Thyroid gland (tissue), 4 donors: ENCODE measurements around the gene BNIP5. TPM values are rescaled to one million over a fixed set of nuclear protein-coding genes. Genes with fewer than 3 reads are reported as not detected.

Source experiments
- DNase-seq, 2 donors: peaks; one replicate each; pipeline ENCODE4 v3.0.0-alpha.2; 2019
- H3K27ac ChIP-seq, 3 donors: fragments of 200-600 bp; sonication (generic); 1 replicate in 2 of 3; 2 replicates in 1 of 3; pipeline ENCODE4 v1.5.1; 2016 to 2019; ENCODE audit warnings: mild to moderate bottlenecking in 1 of 3, moderate library complexity in 1 of 3
- H3K27me3 ChIP-seq: fragments of 200-600 bp; sonication (generic); one replicate; pipeline ENCODE4 v1.5.1; 2019
- H3K36me3 ChIP-seq, 2 donors: fragments of 200-600 bp; sonication (generic); one replicate each; pipeline ENCODE4 v1.5.1; 2016 to 2019
- H3K4me1 ChIP-seq, 2 donors: fragments of 200-600 bp; sonication (generic); one replicate each; pipeline ENCODE4 v1.5.1; 2017 to 2019
- H3K4me3 ChIP-seq, 3 donors: fragments of 200-600 bp; sonication (generic); replicated peaks in 1 of 3; 1 replicate in 2 of 3; 2 replicates in 1 of 3; pipeline ENCODE4 v1.5.1; 2016; ENCODE audit warnings: mild to moderate bottlenecking in 1 of 3
- H3K9me3 ChIP-seq: fragments of 200-600 bp; sonication (generic); one replicate; pipeline ENCODE4 v1.5.1; 2017
- POLR2A ChIP-seq, 2 donors: fragments of 450-650 bp; IDR thresholded peaks; one replicate each; pipeline ENCODE4 v1.6.1; 2017; ENCODE audit warnings: antibody characterized with exemption in 2 of 2, mild to moderate bottlenecking in 2 of 2, moderate library complexity in 1 of 2
- WGBS, 2 donors: methylation state at CpG; one replicate each; pipeline ENCODE4 v1.1.5; 2017; 5-methylcytosine and 5-hydroxymethylcytosine counted together
- intact Hi-C: fragments of 100-400 bp; cut with DNase I; formaldehyde crosslinking; loops from one replicate; pipeline ENCODE4 v1.15.1; 2023
- total RNA-seq, 4 donors: library from RNA; depleted of rRNA; stranded (reverse); fragments of >200 nt; gene quantifications; one replicate each; pipeline ENCODE4 v1.2.3, GENCODE V29; 2016
- TF ChIP-seq, protein P1 (sequence below), 6 experiments: fragments of 200-600 bp in 3 of 6; fragments of 450-650 bp in 3 of 6; sonication (generic) in 3 of 6; IDR thresholded peaks; one replicate each; pipeline ENCODE4 v1.5.1; 2016 to 2019; ENCODE audit warnings: antibody characterized with exemption in 6 of 6, mild to moderate bottlenecking in 2 of 6, inconsistent platforms in 1 of 6, moderate library complexity in 1 of 6

Gene BNIP5
- total RNA-seq, 4 donors from 2014 or later, result not detected

DNA sequence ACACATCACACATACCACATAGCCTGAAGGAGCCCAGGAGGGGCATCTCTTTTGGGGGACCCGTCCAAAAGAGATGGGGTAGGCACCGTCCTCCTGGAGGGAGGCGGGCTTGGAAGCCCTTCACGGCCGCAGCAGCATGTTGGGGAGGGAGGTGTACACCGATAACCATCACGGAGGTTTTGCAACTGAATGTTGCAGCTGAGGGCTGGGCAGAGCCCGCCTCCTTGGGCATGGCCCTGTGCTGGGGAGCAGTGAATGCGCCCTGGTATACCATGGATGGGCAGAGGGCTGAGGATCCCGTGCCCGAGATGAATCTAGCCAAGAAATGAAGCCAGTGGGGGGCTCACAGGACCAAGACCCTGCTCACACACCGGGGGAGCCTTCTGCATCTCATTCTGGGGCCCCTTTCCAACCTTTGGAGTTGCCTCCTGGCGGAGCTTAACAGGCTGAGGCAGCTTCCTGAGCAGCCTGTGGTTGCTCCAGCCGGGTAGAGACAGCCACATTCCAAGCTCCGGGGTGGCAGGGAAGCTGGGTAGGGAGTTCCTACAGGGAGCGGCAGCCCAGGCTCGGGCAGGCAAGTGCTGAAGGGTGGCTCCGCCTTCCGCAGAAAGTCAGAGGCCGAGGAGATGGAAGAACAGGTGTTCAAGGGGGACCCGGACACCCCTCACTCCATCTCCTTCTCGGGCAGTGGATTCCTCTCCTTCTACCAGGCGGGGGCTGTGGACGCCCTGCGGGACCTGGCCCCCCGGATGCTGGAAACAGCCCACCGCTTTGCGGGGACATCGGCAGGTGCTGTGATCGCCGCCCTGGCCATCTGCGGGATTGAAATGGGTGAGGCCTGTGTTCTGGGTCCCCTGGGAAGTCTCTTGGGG, 66.6 kb downstream of the BNIP5 start, which contains the start of gene PNPLA1:
PNPLA1 (plus strand) TSS at position 227 of the 872 bp plus-strand sequence; CDS start at position 627, 400 bp downstream.
- H3K27me3 ChIP-seq, result no peaks in the 10 kb centered on the region
- H3K4me3 ChIP-seq, result no peak within 1 kb of the TSS
- H3K9me3 ChIP-seq, result no peaks in the 10 kb centered on the region
- DNase-seq, result no peak
- TF ChIP-seq, protein P1, sequence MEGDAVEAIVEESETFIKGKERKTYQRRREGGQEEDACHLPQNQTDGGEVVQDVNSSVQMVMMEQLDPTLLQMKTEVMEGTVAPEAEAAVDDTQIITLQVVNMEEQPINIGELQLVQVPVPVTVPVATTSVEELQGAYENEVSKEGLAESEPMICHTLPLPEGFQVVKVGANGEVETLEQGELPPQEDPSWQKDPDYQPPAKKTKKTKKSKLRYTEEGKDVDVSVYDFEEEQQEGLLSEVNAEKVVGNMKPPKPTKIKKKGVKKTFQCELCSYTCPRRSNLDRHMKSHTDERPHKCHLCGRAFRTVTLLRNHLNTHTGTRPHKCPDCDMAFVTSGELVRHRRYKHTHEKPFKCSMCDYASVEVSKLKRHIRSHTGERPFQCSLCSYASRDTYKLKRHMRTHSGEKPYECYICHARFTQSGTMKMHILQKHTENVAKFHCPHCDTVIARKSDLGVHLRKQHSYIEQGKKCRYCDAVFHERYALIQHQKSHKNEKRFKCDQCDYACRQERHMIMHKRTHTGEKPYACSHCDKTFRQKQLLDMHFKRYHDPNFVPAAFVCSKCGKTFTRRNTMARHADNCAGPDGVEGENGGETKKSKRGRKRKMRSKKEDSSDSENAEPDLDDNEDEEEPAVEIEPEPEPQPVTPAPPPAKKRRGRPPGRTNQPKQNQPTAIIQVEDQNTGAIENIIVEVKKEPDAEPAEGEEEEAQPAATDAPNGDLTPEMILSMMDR (IDR thresholded peaks at IDR 0.05), result no peak
- no peak for TF ChIP-seq POLR2A (IDR thresholded peaks at IDR 0.05)
- H3K27ac ChIP-seq, result no peak within 1 kb of the TSS
- WGBS, 2 donors, result 74 to 78% methylated on average over 26 to 31 of the region's 32 CpGs
- no peaks in the 10 kb centered on the region for H3K4me1 ChIP-seq
- H3K36me3 ChIP-seq, result no peaks in the 10 kb centered on the region
- intact Hi-C loops, result no loop called here

DNA sequence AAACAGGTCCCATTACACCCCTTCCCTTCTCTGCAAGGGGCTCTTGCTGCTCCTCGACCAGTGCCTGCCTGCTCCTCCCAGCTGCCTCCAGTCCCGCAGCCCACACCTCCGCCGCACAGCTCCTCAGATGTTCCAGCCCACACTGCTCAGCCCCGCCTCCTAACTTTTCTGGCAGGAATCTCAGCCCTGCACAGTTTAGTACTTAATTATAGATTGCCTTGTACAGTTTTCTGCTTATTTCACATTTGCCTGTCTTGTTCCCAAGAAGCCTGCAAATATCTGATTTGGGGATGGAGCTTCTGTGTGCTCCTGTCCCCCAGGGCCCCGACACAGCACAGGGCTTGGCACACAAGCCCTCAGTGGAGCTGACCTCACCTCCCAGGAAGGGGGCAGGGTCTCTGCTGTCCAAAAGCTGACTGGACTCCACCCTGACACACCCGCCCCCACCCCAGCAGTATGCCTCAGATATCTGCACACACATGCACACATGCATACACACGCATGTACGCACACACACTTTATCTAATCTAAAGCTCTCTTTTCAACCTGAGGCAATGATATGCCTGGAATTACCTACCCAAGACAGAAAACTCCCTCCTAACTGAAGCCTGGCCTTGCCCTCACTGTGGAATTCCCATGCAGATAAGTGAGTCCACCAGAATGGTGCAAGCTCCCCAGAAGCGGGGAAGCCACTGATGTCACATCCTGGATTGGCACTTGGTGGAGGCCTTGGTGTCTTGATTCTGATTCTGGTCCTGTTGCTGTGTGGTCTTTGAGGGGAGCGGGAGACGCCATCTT, 68.0 kb downstream of the BNIP5 start:
- intact Hi-C loops, result no loop called here
- WGBS, 2 donors, result 67 to 70% methylated on average over 12 of the region's 12 CpGs
- peak; percentile 8 to 23 for DNase-seq
- Histone ChIP-seq H3K36me3 (no peaks in the 10 kb centered on the region), H3K9me3 (no peaks in the 10 kb centered on the region), H3K27ac (no peak overlapping the region), H3K4me1 (peaks cover 0 to 3% of the 10 kb centered on the region in 2 donors), H3K4me3 (no peak overlapping the region), H3K27me3 (no peaks in the 10 kb centered on the region)
- TF ChIP-seq, protein P1 (IDR thresholded peaks at IDR 0.05), result no peak
- no peak for TF ChIP-seq POLR2A (IDR thresholded peaks at IDR 0.05)

DNA sequence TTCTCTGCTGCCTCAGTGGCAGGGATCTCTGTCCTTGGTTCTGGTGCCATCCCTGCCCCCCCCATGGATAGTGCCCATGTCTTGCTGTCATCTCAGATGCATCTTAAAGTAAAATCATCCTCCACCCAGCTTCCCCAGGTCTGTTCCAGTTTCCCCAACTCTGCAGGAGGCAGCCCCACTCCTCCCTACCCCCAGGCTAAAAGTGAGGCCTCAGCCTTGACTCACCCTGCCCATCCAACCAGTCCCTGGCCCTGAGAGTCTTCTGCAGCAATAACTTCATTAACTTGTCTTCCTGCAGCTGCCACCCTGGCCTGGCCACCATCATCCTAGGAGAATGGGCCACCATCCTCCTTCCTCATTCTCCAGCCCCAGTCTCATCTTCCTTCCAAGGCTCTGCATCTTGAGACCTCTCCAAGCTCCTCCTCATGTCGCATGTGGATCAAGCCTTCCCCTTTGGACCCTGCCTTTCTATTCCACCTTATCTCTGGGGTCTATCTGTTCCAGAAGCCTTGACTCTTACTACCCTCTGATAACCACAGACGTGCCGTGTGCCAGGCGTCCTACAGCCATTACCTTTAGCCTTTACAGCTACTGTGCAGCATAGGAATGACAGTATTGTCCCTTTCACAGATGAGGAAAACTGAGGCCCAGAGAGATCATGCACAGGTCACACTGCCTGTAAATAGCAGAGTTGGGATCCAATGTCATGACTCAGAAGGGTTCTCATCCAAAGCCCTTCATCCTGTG, 68.8 kb downstream of the BNIP5 start:
- H3K27me3 ChIP-seq, result no peaks in the 10 kb centered on the region
- H3K36me3 ChIP-seq, result no peaks in the 10 kb centered on the region
- WGBS, 2 donors, result 89 to 93% methylated on average over 4 of the region's 4 CpGs
- no peak overlapping the region for H3K4me3 ChIP-seq
- peaks cover 0 to 8% of the 10 kb centered on the region in 2 donors for H3K4me1 ChIP-seq
- no peaks in the 10 kb centered on the region for H3K9me3 ChIP-seq
- no peak for TF ChIP-seq POLR2A (IDR thresholded peaks at IDR 0.05)
- TF ChIP-seq, protein P1 (IDR thresholded peaks at IDR 0.05), result no peak
- DNase-seq, result no peak
- intact Hi-C loops, result no loop called here
- H3K27ac ChIP-seq, result no peak overlapping the region

DNA sequence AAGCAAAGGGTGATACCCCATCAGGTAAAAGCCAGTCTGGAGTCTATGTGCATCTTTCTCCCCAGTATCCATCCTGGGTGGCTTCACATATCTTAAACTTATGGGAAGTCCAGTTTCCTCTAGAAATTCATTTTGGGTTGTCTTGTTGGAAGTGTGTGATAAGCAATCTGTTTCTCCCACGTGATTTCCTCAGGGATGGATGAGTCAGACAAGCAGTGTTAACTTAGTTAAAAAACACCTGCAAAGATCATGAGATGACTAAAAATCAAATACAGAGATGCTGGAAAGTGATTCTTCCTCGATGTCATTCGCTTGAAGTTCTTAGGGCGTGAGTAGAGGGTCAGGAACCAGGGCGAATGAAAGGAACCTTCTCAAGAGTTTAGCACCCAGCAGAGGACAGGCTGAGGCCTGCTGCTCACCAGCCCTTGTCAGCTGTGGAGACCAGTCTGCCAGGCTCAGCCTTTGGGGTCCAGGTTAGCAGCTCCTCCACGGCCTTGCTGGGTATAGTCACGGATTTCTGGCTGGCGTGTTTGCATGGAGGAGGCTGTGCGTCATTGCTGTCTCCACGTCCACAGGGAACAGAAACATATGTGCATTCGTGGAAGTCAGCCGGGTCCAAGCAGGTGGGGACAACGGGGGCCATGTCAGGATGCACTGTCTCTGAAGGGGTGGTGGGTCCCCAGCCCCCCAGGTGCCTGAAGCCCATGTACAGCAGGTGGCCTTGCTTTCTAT, 69.6 kb downstream of the BNIP5 start:
- Histone ChIP-seq H3K27ac (no peak overlapping the region), H3K4me3 (no peak overlapping the region), H3K36me3 (no peaks in the 10 kb centered on the region), H3K4me1 (peaks cover 0 to 8% of the 10 kb centered on the region in 2 donors), H3K9me3 (no peaks in the 10 kb centered on the region), H3K27me3 (no peaks in the 10 kb centered on the region)
- 92 to 94% methylated on average over 10 of the region's 13 CpGs for WGBS, 2 donors
- no peak for TF ChIP-seq POLR2A (IDR thresholded peaks at IDR 0.05)
- TF ChIP-seq, protein P1 (IDR thresholded peaks at IDR 0.05), result no peak
- intact Hi-C loops, result no loop called here
- no peak for DNase-seq

Other genes with a start within 250 kb of the BNIP5 start
- gene MAPK13, start 206.4 kb downstream of the BNIP5 start, total RNA-seq, result 10 to 100 TPM; 33.2 to 50.9 (median 41.0) TPM
- 10 to 100 TPM; 21.5 to 55.1 (median 35.3) TPM for gene BRPF3, start 140.1 kb downstream of the BNIP5 start, total RNA-seq
- gene PNPLA1, start 66.8 kb downstream of the BNIP5 start, total RNA-seq, result under 1 TPM in 1 of 4 donors, not detected in 3; 0.11 TPM
- 1 to 10 TPM in 1 of 4 donors, not detected in 3; 1.4 TPM for gene ETV7, start 50.8 kb upstream of the BNIP5 start, total RNA-seq
- not detected for gene PXT1, start 106.0 kb upstream of the BNIP5 start, total RNA-seq
- 10 to 100 TPM; 32.4 to 55.3 (median 37.2) TPM for gene KCTD20, start 106.1 kb upstream of the BNIP5 start, total RNA-seq
- 10 to 100 TPM; 11.9 to 21.9 (median 14.1) TPM for gene STK38, start 210.6 kb upstream of the BNIP5 start, total RNA-seq